HG03025 (cell line): ENCODE data around the gene BOLA2B.

Experiments
- ATAC-seq: cut with Tn5 transposase; IDR thresholded peaks from one replicate; pipeline ENCODE4 v1.9.1; 2021; ENCODE audit warnings: mild to moderate bottlenecking, moderate library complexity; ENCODE audit not compliant: unreplicated experiment, low FRiP score

BOLA2B gene

DNA sequence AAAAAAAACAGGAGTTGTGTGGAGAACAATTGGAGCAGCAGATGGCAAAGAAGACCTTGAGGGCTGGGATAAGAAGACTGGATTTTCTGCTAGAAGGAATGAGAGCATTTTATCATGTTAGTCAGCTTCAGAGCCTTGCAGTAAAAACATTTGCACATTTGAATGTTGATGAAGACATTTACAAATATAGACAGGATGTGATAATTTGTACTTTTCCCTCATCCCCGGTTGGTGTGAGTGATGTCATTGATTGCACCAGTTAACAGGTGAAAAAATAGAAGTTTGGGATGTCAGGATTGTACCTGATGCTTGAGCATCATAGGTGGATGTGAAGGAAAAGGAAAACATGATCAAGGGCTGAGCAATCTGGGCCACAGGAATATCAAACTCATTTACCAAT is 47.8 kb downstream of the BOLA2B start:
- no peak for ATAC-seq

DNA sequence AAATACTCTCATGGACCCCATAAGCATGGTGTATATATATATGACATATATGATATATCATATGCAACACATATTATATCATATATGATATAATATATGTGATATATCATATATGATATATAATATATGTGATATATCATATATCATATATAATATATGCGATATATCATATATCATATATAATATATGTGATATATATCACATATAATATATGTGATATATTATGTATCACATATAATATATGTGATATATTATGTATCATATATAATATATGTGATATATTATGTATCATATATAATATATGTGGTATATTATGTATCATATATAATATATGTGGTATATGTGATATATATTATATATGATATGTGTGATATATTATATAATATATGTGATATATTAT is 48.5 kb downstream of the BOLA2B start:
- ATAC-seq = no peak

DNA sequence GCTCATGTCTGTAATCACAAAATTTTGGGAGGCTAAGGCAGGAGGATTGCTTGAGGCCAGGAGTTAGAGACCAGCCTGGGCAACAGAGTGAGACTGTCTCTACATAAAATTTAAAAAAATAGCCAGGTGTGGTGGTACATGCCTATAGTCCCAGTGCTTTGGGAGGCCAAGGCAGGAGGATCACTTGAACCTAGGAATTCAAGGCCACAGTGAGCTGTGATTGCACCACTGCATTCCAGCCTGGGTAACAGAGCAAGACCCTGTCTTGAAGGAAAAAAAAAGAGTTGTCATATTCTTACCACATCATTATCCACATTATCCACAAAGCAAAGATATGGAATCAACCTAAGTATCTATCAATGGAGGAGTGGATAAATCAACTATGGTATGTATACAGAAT is 49.4 kb downstream of the BOLA2B start:
- no peak for ATAC-seq

DNA sequence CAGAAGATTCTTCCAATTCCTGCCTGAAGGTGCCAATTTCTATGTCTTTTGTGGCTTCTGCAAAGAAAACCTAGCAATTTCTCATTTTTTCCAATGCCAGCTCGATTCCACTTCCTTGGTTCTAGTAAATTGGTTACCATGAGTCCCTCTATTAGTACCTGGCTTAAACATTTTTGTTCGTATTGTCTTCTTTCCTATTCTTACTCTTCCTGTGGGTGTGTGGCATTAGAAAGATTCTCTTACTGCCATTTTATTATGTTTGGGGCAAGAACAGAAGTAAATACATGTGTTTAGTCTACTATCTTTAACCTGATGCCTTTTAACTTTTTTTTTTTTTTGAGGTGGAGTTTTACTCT is 50.1 kb downstream of the BOLA2B start:
- no peak for ATAC-seq
